Endothelial cell of umbilical vein (primary cell): ENCODE data around the gene EPAS1. TPM values are rescaled to one million over a fixed set of nuclear protein-coding genes. Genes with fewer than 3 reads are reported as not detected.

Experiments used
- BruUV-seq: library from RNA; stranded (reverse); fragments of 400-500 nt; replicated peaks from 2 replicates; lab custom pipeline; 2021; lab: Mats Ljungman, UMichigan
- CTCF ChIA-PET: fragments of 300-600, 350-600 bp; sonication (Branson Sonifier 250); formaldehyde crosslinking; loops from one replicate; lab custom pipeline; 2021; ENCODE audit warnings: antibody characterized with exemption, inconsistent platforms; lab: Charles Lee
- POLR2A ChIA-PET: fragments of 300-600, 350-600 bp; sonication (Branson Sonifier 250); formaldehyde crosslinking; loops from one replicate; lab custom pipeline; 2021; ENCODE audit warnings: antibody characterized with exemption, inconsistent platforms; lab: Charles Lee
- DNase-seq: peaks from one replicate; pipeline ENCODE4 v3.0.0-alpha.2; 2011; ENCODE audit warnings: low read depth, low spot score
- FAIRE-seq: peaks from 2 replicates; lab custom pipeline; 2011; peaks lifted over from hg19 to GRCh38; lab: Jason Lieb, UNC
- H2AFZ ChIP-seq: 2 replicates; pipeline ENCODE4 v1.6.0; 2012; ENCODE audit warnings: low read depth, low read length, control low read depth, inconsistent platforms
- H3K27ac ChIP-seq: 2 replicates; pipeline ENCODE4 v1.5.1; 2011; ENCODE audit warnings: low read depth, mild to moderate bottlenecking, control low read depth, low read length, moderate library complexity; ENCODE audit not compliant: insufficient read depth
- H3K27me3 ChIP-seq, 2 experiments: 2 replicates each; pipeline versions ENCODE4 v1.6.0 to v1.6.1; 2011; ENCODE audit warnings: low read length in 2 of 2, mixed read lengths in 1 of 2; ENCODE audit not compliant: control insufficient read depth in 2 of 2, insufficient read depth in 2 of 2
- H3K36me3 ChIP-seq, 2 experiments: 2 replicates in 1 of 2; 3 replicates in 1 of 2; pipeline ENCODE4 v1.5.1; 2011; ENCODE audit warnings: low read length in 2 of 2, mild to moderate bottlenecking in 1 of 2, moderate library complexity in 1 of 2; ENCODE audit not compliant: control insufficient read depth in 2 of 2, insufficient read depth in 2 of 2; ENCODE audit errors: extremely low read depth in 1 of 2
- H3K4me1 ChIP-seq: 3 replicates; pipeline ENCODE4 v1.5.1; 2011; ENCODE audit warnings: mild to moderate bottlenecking, low read length; ENCODE audit not compliant: control insufficient read depth, insufficient read depth; ENCODE audit errors: extremely low read depth
- H3K4me2 ChIP-seq: 2 replicates; pipeline ENCODE4 v1.6.1; 2011; ENCODE audit warnings: low read length, control low read depth, mixed read lengths; ENCODE audit not compliant: insufficient read depth
- H3K4me3 ChIP-seq, 3 experiments: fragments of 200-600 bp in 1 of 3; sonication (generic), shearing (Covaris generic) in 1 of 3; replicated peaks in 1 of 3; 2 replicates each; pipeline ENCODE4 v1.5.1; 2011 to 2016; ENCODE audit warnings: control low read depth in 3 of 3, low read length in 3 of 3, mild to moderate bottlenecking in 2 of 3, inconsistent platforms in 1 of 3, low read depth in 1 of 3, moderate library complexity in 1 of 3; ENCODE audit not compliant: insufficient read depth in 1 of 3
- H3K79me2 ChIP-seq: 2 replicates; pipeline ENCODE4 v1.6.0; 2012; ENCODE audit warnings: low read length, inconsistent platforms; ENCODE audit not compliant: control insufficient read depth, insufficient read depth
- H3K9ac ChIP-seq: replicated peaks from 2 replicates; pipeline ENCODE3; 2011; ENCODE audit warnings: low read length, control low read depth; ENCODE audit not compliant: insufficient read depth; ENCODE audit errors: extremely low read depth
- H3K9me1 ChIP-seq: replicated peaks from 3 replicates; pipeline ENCODE4 v1.6.0; 2011; ENCODE audit warnings: mild to moderate bottlenecking, low read length; ENCODE audit not compliant: control insufficient read depth, insufficient read depth; ENCODE audit errors: extremely low read depth
- H3K9me3 ChIP-seq: replicated peaks from 2 replicates; pipeline ENCODE4 v1.5.1; 2012; ENCODE audit warnings: low read length, inconsistent platforms; ENCODE audit not compliant: control insufficient read depth, insufficient read depth
- H4K20me1 ChIP-seq: replicated peaks from 2 replicates; pipeline ENCODE3; 2011; ENCODE audit warnings: mild to moderate bottlenecking, low read length; ENCODE audit not compliant: control insufficient read depth, insufficient read depth; ENCODE audit errors: extremely low read depth
- EZH2 ChIP-seq: IDR thresholded peaks from 2 replicates; pipeline ENCODE4 v1.6.1; 2012; ENCODE audit warnings: borderline replicate concordance, low read depth, mild to moderate bottlenecking, moderate library complexity, low read length, inconsistent platforms; ENCODE audit not compliant: severe bottlenecking
- FOS ChIP-seq: IDR thresholded peaks from 2 replicates; pipeline ENCODE4 v1.6.1; 2011; ENCODE audit warnings: mild to moderate bottlenecking, low read length, moderate library complexity, borderline replicate concordance; ENCODE audit not compliant: insufficient read depth
- GATA2 ChIP-seq: IDR thresholded peaks from 2 replicates; pipeline ENCODE4 v1.7.0; 2011; ENCODE audit warnings: low read depth, mild to moderate bottlenecking, moderate library complexity, mixed read lengths, low read length; ENCODE audit not compliant: insufficient read length, insufficient read depth
- JUN ChIP-seq: IDR thresholded peaks from 2 replicates; pipeline ENCODE4 v1.6.1; 2011; ENCODE audit warnings: borderline replicate concordance, low read depth; ENCODE audit not compliant: insufficient read length, insufficient read depth
- MYC ChIP-seq: IDR thresholded peaks from one replicate; pipeline ENCODE4 v1.6.1; 2011; ENCODE audit warnings: mild to moderate bottlenecking, low read depth, low read length
- POLR2A ChIP-seq: IDR thresholded peaks from 2 replicates; pipeline ENCODE4 v1.6.1; 2012; ENCODE audit warnings: low read depth, mild to moderate bottlenecking, control low read depth, low read length
- POLR2AphosphoS5 ChIP-seq: IDR thresholded peaks from 2 replicates; pipeline ENCODE4 v1.6.1; 2012; ENCODE audit warnings: low read depth, mild to moderate bottlenecking, control low read depth, low read length, moderate library complexity; ENCODE audit not compliant: insufficient read depth
- dilution Hi-C: fragments of 300-500 bp; cut with MboI; formaldehyde crosslinking; loops from one replicate; pipeline ENCODE4 v1.15.0; 2019; ENCODE audit warnings: low sequenced_read_pairs; ENCODE audit not compliant: extremely low pct_ligation_motif_present
- intact Hi-C: fragments of 100-400 bp; cut with micrococcal nuclease; formaldehyde crosslinking; loops from one replicate; pipeline ENCODE4 v1.10.0; 2022
- polyA plus RNA-seq, 4 experiments: library from polyadenylated mRNA; depleted of rRNA in 3 of 4; stranded (reverse) in 3 of 4; unstranded in 1 of 4; fragments of >200 nt; gene quantifications; 2 replicates each; pipeline versions ENCODE4 v1.2.1 to v1.2.3, GENCODE V29; 2011 to 2012; ENCODE audit warnings: missing spikeins in 1 of 4
- total RNA-seq: library from RNA; stranded (reverse); gene quantifications from 2 replicates; pipeline ENCODE4 v1.2.3, GENCODE V29; 2021
- TF ChIP-seq, protein P1 (sequence below), 2 donors: IDR thresholded peaks; 1 replicate in 1 of 2; 2 replicates in 1 of 2; pipeline ENCODE4 v1.5.1; 2011; ENCODE audit warnings: low read length in 2 of 2, mild to moderate bottlenecking in 2 of 2, moderate library complexity in 2 of 2, control low read depth in 1 of 2, inconsistent platforms in 1 of 2, low read depth in 1 of 2; ENCODE audit not compliant: insufficient read depth in 1 of 2; ENCODE audit errors: extremely low read depth in 1 of 2
- TF ChIP-seq, protein P2 (sequence below): IDR thresholded peaks from 2 replicates; pipeline ENCODE4 v1.6.1; 2011; ENCODE audit not compliant: insufficient read depth, insufficient read length

Gene EPAS1
- total and polyA plus RNA-seq, 2 donors (not counting 3 experiments of a cell fraction or from before 2014, with no cell fraction given): 229 to 374 TPM

DNA sequence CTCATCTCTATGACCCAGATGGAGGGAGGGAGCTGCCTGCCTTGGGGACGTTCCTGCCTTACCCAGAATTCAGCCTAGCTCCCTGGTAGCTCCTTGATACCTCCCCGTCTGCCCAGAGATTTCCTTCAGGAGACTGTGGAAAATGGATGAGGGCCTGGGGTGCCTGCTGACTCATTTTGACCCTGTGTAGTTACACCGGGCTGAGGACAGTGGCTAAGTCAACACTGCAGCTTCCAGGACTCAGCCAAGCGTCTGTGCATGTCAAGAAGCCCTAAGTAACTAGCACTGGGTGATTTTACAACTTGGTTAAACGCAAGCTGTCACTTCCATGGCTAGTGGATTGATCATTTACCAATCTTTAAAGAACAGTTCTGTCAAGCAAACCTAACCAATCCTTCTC is 23.3 kb upstream of the EPAS1 start:
- BruUV-seq: no TSS peak
- Histone ChIP-seq H3K27me3 (no peaks in the 10 kb centered on the region), H3K9me1 (no peaks in the 10 kb centered on the region), H3K4me2 (no peak overlapping the region), H3K4me3 (no peak overlapping the region), H4K20me1 (no peaks in the 10 kb centered on the region), H3K9ac (peak overlapping the region; percentile 22), H3K27ac (peak overlapping the region; percentile 96), H3K4me1 (peaks cover 92% of the 10 kb centered on the region), H3K9me3 (no peaks in the 10 kb centered on the region), H3K36me3 (no peaks in the 10 kb centered on the region), H2AFZ (no peak overlapping the region), H3K79me2 (no peaks in the 10 kb centered on the region)
- DNase-seq: peak; percentile 58
- TF ChIP-seq FOS (no peak), JUN (no peak), MYC (no peak), POLR2A (no peak)
- TF ChIP-seq, protein P1, sequence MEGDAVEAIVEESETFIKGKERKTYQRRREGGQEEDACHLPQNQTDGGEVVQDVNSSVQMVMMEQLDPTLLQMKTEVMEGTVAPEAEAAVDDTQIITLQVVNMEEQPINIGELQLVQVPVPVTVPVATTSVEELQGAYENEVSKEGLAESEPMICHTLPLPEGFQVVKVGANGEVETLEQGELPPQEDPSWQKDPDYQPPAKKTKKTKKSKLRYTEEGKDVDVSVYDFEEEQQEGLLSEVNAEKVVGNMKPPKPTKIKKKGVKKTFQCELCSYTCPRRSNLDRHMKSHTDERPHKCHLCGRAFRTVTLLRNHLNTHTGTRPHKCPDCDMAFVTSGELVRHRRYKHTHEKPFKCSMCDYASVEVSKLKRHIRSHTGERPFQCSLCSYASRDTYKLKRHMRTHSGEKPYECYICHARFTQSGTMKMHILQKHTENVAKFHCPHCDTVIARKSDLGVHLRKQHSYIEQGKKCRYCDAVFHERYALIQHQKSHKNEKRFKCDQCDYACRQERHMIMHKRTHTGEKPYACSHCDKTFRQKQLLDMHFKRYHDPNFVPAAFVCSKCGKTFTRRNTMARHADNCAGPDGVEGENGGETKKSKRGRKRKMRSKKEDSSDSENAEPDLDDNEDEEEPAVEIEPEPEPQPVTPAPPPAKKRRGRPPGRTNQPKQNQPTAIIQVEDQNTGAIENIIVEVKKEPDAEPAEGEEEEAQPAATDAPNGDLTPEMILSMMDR (IDR thresholded peaks at IDR 0.05; ENCODE audit: extremely low read depth in 1 of 2, insufficient read depth in 1 of 2, low read depth in 1 of 2, low read length in 2 of 2): no peak
- CTCF ChIA-PET: interaction anchor here (0.7 to 2.3 kb wide), 13 partner anchors 10 to 280 kb away, joined by 3 to 9 read pairs (median 3); partner anchors contain the start of gene EPAS1
- intact Hi-C loops: loop anchor here (1.0 kb wide), 4 partner anchors 17 to 259 kb away; no protein-coding TSS in a partner anchor
- dilution Hi-C loops: no loop called here
- POLR2A ChIA-PET: interaction anchor here (1.1 to 1.7 kb wide), 2 partner anchors 23 to 24 kb away, joined by 5 to 6 read pairs; partner anchors contain the start of gene EPAS1
- FAIRE-seq: no peak

DNA sequence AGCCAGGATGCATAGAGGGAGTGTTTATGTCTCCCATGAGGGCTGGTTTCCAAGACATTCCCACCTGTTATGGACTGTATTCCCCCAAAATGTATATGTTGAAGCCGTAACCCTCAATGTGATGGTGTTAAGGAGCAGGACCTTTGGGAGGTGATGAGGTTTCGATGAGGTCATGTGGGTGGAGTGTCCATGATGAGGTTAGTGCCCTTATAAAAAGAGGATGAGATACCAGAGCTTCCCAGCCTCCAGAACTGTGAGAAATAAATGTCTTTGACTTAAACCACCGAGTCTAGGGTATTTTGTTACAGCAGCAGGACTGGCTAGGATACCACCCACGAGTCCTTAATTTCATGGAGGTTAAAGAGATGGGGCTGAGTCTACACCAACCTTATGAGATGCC is 22.6 kb upstream of the EPAS1 start:
- peaks cover 88% of the 10 kb centered on the region for H3K4me1 ChIP-seq
- H3K9ac ChIP-seq: no peak overlapping the region
- ChIA-PET CTCF (interaction anchor here (0.6 to 2.3 kb wide), 4 partner anchors 15 to 212 kb away, joined by 3 to 9 read pairs (median 8); partner anchors contain the start of gene EPAS1), POLR2A (no interaction called here)
- H3K27ac ChIP-seq: peak overlapping the region; percentile 96
- H3K9me1 ChIP-seq: no peaks in the 10 kb centered on the region
- no peak overlapping the region for H2AFZ ChIP-seq
- TF ChIP-seq MYC (no peak), GATA2 (no peak), JUN (no peak), POLR2AphosphoS5 (no peak), POLR2A (no peak), FOS (no peak), EZH2 (no peak)
- TF ChIP-seq, protein P1 (IDR thresholded peaks at IDR 0.05; ENCODE audit: extremely low read depth in 1 of 2, insufficient read depth in 1 of 2, low read depth in 1 of 2, low read length in 2 of 2): no peak
- TF ChIP-seq, protein P2, sequence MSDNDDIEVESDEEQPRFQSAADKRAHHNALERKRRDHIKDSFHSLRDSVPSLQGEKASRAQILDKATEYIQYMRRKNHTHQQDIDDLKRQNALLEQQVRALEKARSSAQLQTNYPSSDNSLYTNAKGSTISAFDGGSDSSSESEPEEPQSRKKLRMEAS: no peak
- no peak overlapping the region for H3K4me3 ChIP-seq
- no peaks in the 10 kb centered on the region for H3K36me3 ChIP-seq
- intact Hi-C loops (no loop called here), dilution Hi-C loops (no loop called here)
- no peaks in the 10 kb centered on the region for H3K79me2 ChIP-seq
- no peak overlapping the region for H3K4me2 ChIP-seq
- peak; percentile 42 for FAIRE-seq
- no peaks in the 10 kb centered on the region for H3K27me3 ChIP-seq
- no TSS peak for BruUV-seq
- H3K9me3 ChIP-seq: no peaks in the 10 kb centered on the region
- no peaks in the 10 kb centered on the region for H4K20me1 ChIP-seq
- no peak for DNase-seq
